ENCODE measurements around the gene CABP4.

The CABP4 gene

GRCh38 chr11:67439321-67440228, 15.6 kb upstream of the CABP4 start:
- TF ChIP-seq, protein P1, sequence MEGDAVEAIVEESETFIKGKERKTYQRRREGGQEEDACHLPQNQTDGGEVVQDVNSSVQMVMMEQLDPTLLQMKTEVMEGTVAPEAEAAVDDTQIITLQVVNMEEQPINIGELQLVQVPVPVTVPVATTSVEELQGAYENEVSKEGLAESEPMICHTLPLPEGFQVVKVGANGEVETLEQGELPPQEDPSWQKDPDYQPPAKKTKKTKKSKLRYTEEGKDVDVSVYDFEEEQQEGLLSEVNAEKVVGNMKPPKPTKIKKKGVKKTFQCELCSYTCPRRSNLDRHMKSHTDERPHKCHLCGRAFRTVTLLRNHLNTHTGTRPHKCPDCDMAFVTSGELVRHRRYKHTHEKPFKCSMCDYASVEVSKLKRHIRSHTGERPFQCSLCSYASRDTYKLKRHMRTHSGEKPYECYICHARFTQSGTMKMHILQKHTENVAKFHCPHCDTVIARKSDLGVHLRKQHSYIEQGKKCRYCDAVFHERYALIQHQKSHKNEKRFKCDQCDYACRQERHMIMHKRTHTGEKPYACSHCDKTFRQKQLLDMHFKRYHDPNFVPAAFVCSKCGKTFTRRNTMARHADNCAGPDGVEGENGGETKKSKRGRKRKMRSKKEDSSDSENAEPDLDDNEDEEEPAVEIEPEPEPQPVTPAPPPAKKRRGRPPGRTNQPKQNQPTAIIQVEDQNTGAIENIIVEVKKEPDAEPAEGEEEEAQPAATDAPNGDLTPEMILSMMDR (IDR thresholded peaks at IDR 0.05; ENCODE audit: extremely low read depth, missing control alignments), result peak; percentile 4

GRCh38 chr11:67440229-67441097, 14.7 kb upstream of the CABP4 start:
- TF ChIP-seq, protein P1 (IDR thresholded peaks at IDR 0.05; ENCODE audit: extremely low read depth, missing control alignments), result no peak
- no peak for DNase-seq (ENCODE audit: low spot score)

More at GRCh38 chr11:67439321-67440228, 15.6 kb upstream of the CABP4 start:
- no peak for DNase-seq (ENCODE audit: low spot score)

- TF ChIP-seq, protein P1 (IDR thresholded peaks at IDR 0.05; ENCODE audit: extremely low read depth, missing control alignments), result no peak
Observed at GRCh38 chr11:67441098-67441563, 14.0 kb upstream of the CABP4 start.

DNA sequence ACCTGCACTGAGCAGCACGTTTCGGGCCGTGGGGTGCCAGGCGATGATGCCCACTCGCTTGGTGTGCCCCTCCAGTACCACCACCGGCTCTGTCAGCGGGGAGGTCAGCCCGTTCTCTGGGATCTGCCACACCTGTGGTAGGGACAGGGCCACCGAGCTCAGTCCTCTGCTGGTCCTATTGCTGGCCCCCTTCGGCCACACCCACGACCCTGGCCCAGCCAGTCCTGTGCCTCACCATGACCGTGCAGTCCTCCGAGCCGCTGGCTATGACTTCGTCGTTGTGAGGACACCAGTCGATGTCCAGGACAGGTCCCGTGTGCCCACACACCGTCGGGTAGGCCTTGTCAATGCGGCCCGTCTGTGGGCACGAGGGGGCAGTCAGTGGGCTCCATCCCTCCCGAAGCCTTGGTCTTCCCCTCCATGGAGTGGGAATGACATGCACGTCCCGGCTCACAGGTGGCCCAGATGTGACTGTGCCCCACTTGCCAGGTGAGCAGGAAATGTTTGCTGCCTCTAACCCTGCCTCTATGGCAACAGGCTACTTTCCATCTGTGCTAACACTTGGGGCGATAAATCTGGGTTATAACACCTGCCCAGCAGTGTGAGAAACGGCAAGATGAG, 13.3 kb upstream of the CABP4 start:
- TF ChIP-seq, protein P1 (IDR thresholded peaks at IDR 0.05; ENCODE audit: extremely low read depth, missing control alignments), result no peak
- DNase-seq (ENCODE audit: low spot score), result no peak

More at GRCh38 chr11:67441098-67441563, 14.0 kb upstream of the CABP4 start:
- no peak for DNase-seq (ENCODE audit: low spot score)

DNA sequence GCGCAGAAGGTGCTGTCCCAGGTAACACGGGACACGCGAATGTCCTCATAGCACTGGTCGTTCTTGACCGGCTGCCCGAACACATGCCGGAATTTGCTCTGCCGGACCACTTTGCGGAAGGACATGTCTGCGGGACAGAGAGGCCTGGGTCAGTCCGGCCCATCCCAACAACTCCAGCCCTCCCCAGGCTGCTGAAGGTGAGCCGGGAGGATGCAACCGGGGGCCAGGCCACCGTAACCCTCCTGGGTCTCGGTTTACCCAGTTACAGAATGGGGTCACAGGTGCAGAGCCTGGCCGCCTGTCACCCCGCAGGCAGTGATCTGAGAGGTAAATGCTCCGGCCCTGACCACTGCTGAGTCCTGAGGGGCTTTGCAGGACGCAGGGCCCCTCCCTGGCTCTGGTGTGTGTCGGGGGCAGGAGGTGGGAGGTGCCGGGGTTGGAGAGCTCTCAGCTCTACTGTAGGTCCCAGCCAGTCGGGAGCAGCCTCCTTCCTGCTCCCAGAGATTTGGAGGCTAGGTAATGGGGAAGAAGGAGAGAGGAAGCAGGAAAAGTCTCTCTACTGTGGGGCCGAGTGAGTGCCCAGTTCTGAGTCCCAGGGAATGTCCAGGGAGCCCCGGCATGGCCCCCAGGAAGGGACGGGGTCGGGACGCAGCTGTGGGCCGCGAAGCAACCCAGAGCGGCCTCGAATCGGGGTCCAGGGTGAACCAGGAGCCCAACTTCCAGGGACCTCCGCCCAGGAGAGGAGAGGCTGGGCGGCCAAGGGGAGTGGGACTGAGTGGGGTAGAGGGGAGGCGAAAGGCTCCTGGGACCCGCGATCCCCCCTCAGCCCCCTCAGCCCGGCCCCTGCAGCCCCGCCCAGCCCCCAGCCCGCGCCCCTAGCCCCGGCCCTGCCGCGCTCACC, 12.4 kb upstream of the CABP4 start:
- TF ChIP-seq, protein P1 (IDR thresholded peaks at IDR 0.05; ENCODE audit: extremely low read depth, missing control alignments), result no peak
- no peak for DNase-seq (ENCODE audit: low spot score)

DNA sequence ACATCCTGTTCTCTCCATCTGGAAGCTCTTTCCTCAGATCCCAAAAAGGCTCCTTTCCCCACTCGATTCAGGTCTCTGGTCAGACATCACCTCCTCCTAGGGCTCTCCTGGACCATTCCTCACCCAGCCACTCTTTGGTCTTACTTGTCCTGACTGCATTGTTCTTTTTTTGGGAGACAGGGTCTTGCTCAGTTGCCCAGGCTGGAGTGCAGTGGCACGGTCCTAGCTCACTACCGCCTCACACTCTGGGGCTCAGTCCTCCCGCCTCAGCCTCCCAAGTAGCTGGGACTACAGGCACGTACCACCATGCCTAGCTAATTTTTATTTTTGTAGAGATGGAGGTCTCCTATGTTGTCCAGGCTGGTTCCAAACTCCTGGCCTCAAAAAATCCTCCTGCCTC, 9.6 kb upstream of the CABP4 start:
- TF ChIP-seq, protein P1 (IDR thresholded peaks at IDR 0.05; ENCODE audit: extremely low read depth, missing control alignments), result no peak
- no peak for DNase-seq (ENCODE audit: low spot score)

Measured in GM20000 (cell line).